Natural killer cell (primary cell): Measurements from ENCODE around the gene PARD3B. TPM values are rescaled to one million over a fixed set of nuclear protein-coding genes. Genes with fewer than 3 reads are reported as not detected.

Experiments used
- ATAC-seq, 3 donors: fragments of 150-1000 bp in 2 of 3; fragments of 200-7000 bp in 1 of 3; cut with Tn5 transposase; 1 replicate in 1 of 3; 2 replicates in 2 of 3; pipeline ENCODE4 v1.10.0; 2021; ENCODE audit warnings: mild to moderate bottlenecking in 2 of 3, moderate library complexity in 2 of 3
- DNase-seq, 2 donors: peaks; one replicate each; pipeline versions ENCODE4 v3.0.0 to v3.0.0-alpha.2; 2013 to 2021; ENCODE audit warnings: mixed read lengths in 1 of 2
- H3K27ac ChIP-seq: one replicate; pipeline ENCODE4 v1.5.1; 2013; ENCODE audit warnings: mild to moderate bottlenecking, low read length
- H3K27me3 ChIP-seq: one replicate; pipeline ENCODE4 v1.6.1; 2013; ENCODE audit warnings: low read length; ENCODE audit not compliant: control insufficient read depth, insufficient read depth
- H3K36me3 ChIP-seq: one replicate; pipeline ENCODE4 v1.6.1; 2013; ENCODE audit warnings: low read length; ENCODE audit not compliant: control insufficient read depth, insufficient read depth
- H3K4me1 ChIP-seq: one replicate; pipeline ENCODE4 v1.6.1; 2013; ENCODE audit warnings: low read length; ENCODE audit not compliant: control insufficient read depth, insufficient read depth
- H3K4me3 ChIP-seq: one replicate; pipeline ENCODE4 v1.5.1; 2013; ENCODE audit warnings: low read length
- H3K9me3 ChIP-seq: one replicate; pipeline ENCODE4 v1.6.1; 2013; ENCODE audit warnings: low read length; ENCODE audit not compliant: control insufficient read depth, insufficient read depth
- H3K27ac Mint-ChIP-seq, 2 donors: one replicate each; pipeline ENCODE4 v1.8.0; 2022; ENCODE audit warnings: mild to moderate bottlenecking in 2 of 2, mixed read lengths in 2 of 2, moderate library complexity in 1 of 2
- H3K27me3 Mint-ChIP-seq, 2 donors: one replicate each; pipeline ENCODE4 v1.8.0; 2022; ENCODE audit warnings: low read depth in 2 of 2, mixed read lengths in 2 of 2
- H3K36me3 Mint-ChIP-seq: one replicate; pipeline ENCODE4 v1.8.0; 2022; ENCODE audit warnings: mixed read lengths
- H3K4me1 Mint-ChIP-seq, 2 donors: one replicate each; pipeline ENCODE4 v1.8.0; 2022; ENCODE audit warnings: mixed read lengths in 2 of 2
- H3K4me3 Mint-ChIP-seq: one replicate; pipeline ENCODE4 v1.8.0; 2022; ENCODE audit warnings: mild to moderate bottlenecking, moderate library complexity, mixed read lengths
- H3K9me3 Mint-ChIP-seq, 2 donors: one replicate each; pipeline ENCODE4 v1.8.0; 2022; ENCODE audit warnings: mixed read lengths in 2 of 2
- CTCF ChIP-seq: fragments of 200-600 bp; IDR thresholded peaks from one replicate; pipeline ENCODE4 v1.8.0; 2022; ENCODE audit warnings: antibody characterized with exemption
- WGBS: methylation state at CpG from one replicate; pipeline ENCODE4 v1.1.7; 2013; ENCODE audit warnings: missing lambda C conversion rate; ENCODE audit not compliant: insufficient coverage; 5-methylcytosine and 5-hydroxymethylcytosine counted together
- intact Hi-C: fragments of 100-400 bp; cut with micrococcal nuclease; formaldehyde crosslinking; loops from one replicate; pipeline ENCODE4 v1.14.2; 2022
- total RNA-seq, 4 donors: library from RNA; stranded (reverse); fragments of 120-200 nt in 1 of 4; gene quantifications; one replicate each; pipeline versions ENCODE4 v1.2.3 to v1.2.4, GENCODE V29; 2013 to 2022

PARD3B gene
- total RNA-seq, 3 donors from 2014 or later (not counting 1 experiment from before 2014, with no cell fraction given) = 0.13 to 0.45 TPM; not detected in 1

- intact Hi-C loops = no loop called here
- Histone ChIP-seq H3K27ac (no peak overlapping the region), H3K4me3 (no peak overlapping the region), H3K36me3 (no peaks in the 10 kb centered on the region), H3K27me3 (no peaks in the 10 kb centered on the region), H3K9me3 (no peaks in the 10 kb centered on the region), H3K4me1 (no peaks in the 10 kb centered on the region)
- Mint-ChIP-seq H3K4me1 (no peaks in the 10 kb centered on the region), H3K27me3 (no peaks in the 10 kb centered on the region), H3K27ac (no peak overlapping the region), H3K36me3 (no peaks in the 10 kb centered on the region), H3K9me3 (no peaks in the 10 kb centered on the region), H3K4me3 (no peak overlapping the region)
- no peak for ATAC-seq
- TF ChIP-seq CTCF = no peak
- WGBS = 88% methylated on average over 3 of the region's 3 CpGs
- no peak for DNase-seq
These were observed 180.6 kb downstream of the PARD3B start for GRCh38 chr2:204725693-204726360.

- 93% methylated on average over 3 of the region's 3 CpGs for WGBS
- Mint-ChIP-seq H3K27ac (no peak overlapping the region), H3K9me3 (no peaks in the 10 kb centered on the region), H3K4me3 (no peak overlapping the region), H3K27me3 (no peaks in the 10 kb centered on the region), H3K36me3 (no peaks in the 10 kb centered on the region), H3K4me1 (no peaks in the 10 kb centered on the region)
- Histone ChIP-seq H3K27me3 (no peaks in the 10 kb centered on the region), H3K9me3 (no peaks in the 10 kb centered on the region), H3K4me3 (no peak overlapping the region), H3K27ac (no peak overlapping the region), H3K36me3 (no peaks in the 10 kb centered on the region), H3K4me1 (no peaks in the 10 kb centered on the region)
- no peak for TF ChIP-seq CTCF
- intact Hi-C loops = no loop called here
- ATAC-seq = no peak
- DNase-seq = no peak
These were observed 181.6 kb downstream of the PARD3B start for GRCh38 chr2:204726831-204727230.

GRCh38 chr2:204727368-204727767 is 182.1 kb downstream of the PARD3B start:
- no peak for DNase-seq
- TF ChIP-seq CTCF = no peak
- Histone ChIP-seq H3K36me3 (no peaks in the 10 kb centered on the region), H3K27me3 (no peaks in the 10 kb centered on the region), H3K27ac (no peak overlapping the region), H3K4me3 (no peak overlapping the region), H3K4me1 (no peaks in the 10 kb centered on the region), H3K9me3 (no peaks in the 10 kb centered on the region)
- no peak for ATAC-seq
- intact Hi-C loops = no loop called here
- Mint-ChIP-seq H3K4me1 (no peaks in the 10 kb centered on the region), H3K9me3 (no peaks in the 10 kb centered on the region), H3K36me3 (no peaks in the 10 kb centered on the region), H3K4me3 (no peak overlapping the region), H3K27ac (no peak overlapping the region), H3K27me3 (no peaks in the 10 kb centered on the region)
- WGBS = 80% methylated on average over 3 of the region's 3 CpGs

- ATAC-seq = no peak
- H3K36me3 ChIP-seq = no peaks in the 10 kb centered on the region
- intact Hi-C loops = no loop called here
- no peaks in the 10 kb centered on the region for H3K4me1 Mint-ChIP-seq
- H3K27me3 ChIP-seq = no peaks in the 10 kb centered on the region
- WGBS = 90% methylated on average over 4 of the region's 4 CpGs
- H3K4me3 Mint-ChIP-seq = no peak overlapping the region
- H3K27me3 Mint-ChIP-seq = no peaks in the 10 kb centered on the region
- no peaks in the 10 kb centered on the region for H3K4me1 ChIP-seq
- H3K27ac Mint-ChIP-seq = no peak overlapping the region
- H3K27ac ChIP-seq = no peak overlapping the region
- no peaks in the 10 kb centered on the region for H3K9me3 ChIP-seq
- no peaks in the 10 kb centered on the region for H3K9me3 Mint-ChIP-seq
- H3K36me3 Mint-ChIP-seq = no peaks in the 10 kb centered on the region
- TF ChIP-seq CTCF = no peak
- no peak for DNase-seq
- H3K4me3 ChIP-seq = no peak overlapping the region
These were observed 185.3 kb downstream of the PARD3B start for GRCh38 chr2:204730603-204731002.
